SU-DHL-6 (cell line): ENCODE measurements around the gene SEMA3B.

Source experiments
- EZH2phosphoT487 ChIP-seq: fragments of 200-600 bp; sonication (generic), shearing (Covaris generic); conservative IDR thresholded peaks from 2 replicates; pipeline ENCODE4 v1.6.1; 2018; ENCODE audit warnings: mild to moderate bottlenecking, antibody characterized with exemption, low read length, moderate library complexity, mixed read lengths
- TF ChIP-seq, protein P1 (sequence below): fragments of 200-600 bp; sonication (generic); IDR thresholded peaks from one replicate; pipeline ENCODE4 v1.5.1; 2017; ENCODE audit warnings: antibody characterized with exemption, mild to moderate bottlenecking, low read length, moderate library complexity; ENCODE audit not compliant: insufficient read depth, poor library complexity, severe bottlenecking

DNA sequence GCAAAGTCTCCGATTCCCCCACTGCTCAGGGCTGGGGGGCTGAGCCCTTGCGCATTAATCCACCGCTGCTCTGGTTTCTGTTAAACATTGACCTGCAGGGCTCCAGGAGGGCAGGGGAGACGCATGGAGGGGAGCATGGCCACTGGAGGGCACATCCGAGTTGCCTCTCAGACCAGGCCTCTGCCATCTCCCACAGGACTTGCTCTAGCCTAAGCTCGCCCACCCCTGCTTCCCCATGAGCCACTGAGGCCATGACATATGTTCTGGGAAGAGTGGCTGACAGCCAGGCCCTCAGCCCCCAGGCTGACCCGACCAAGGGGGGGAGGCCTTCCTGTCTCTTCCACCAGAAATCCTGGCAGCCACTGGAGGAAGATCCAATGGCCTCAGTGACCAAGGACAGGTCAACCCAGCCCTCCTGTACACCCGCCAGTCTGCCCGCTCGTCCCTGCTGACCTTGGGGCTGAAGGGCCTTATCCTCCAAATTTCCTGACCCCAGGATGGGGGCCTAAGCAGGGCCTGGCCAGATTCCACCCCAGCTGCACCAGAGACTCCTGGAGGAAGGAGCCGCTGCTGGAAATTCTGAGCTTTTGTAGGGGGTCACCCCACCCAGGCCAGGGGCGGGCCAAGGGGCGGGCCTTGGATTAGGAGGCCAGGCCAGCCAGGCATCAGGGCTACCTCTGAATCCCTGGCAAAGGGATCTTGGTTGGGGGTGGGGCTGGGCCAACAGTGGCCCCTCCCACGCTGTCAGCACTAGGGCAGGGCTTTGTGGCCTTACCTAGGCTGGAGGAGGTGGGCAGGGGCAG, 34.3 kb downstream of the SEMA3B start, which contains the start of gene HYAL1:
- TF ChIP-seq, protein P1, sequence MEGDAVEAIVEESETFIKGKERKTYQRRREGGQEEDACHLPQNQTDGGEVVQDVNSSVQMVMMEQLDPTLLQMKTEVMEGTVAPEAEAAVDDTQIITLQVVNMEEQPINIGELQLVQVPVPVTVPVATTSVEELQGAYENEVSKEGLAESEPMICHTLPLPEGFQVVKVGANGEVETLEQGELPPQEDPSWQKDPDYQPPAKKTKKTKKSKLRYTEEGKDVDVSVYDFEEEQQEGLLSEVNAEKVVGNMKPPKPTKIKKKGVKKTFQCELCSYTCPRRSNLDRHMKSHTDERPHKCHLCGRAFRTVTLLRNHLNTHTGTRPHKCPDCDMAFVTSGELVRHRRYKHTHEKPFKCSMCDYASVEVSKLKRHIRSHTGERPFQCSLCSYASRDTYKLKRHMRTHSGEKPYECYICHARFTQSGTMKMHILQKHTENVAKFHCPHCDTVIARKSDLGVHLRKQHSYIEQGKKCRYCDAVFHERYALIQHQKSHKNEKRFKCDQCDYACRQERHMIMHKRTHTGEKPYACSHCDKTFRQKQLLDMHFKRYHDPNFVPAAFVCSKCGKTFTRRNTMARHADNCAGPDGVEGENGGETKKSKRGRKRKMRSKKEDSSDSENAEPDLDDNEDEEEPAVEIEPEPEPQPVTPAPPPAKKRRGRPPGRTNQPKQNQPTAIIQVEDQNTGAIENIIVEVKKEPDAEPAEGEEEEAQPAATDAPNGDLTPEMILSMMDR, result no peak
- TF ChIP-seq EZH2phosphoT487, result no peak
